CD4-positive, alpha-beta T cell treated with Interleukin-2 at 100 ng/mL for 4 hours (primary cell): ENCODE data around the gene TPTE.
"Not testable (repeated sequence)": the region's sequence is repeated elsewhere in the genome, so short reads cannot be mapped to it uniquely, and the experiment has no call there.

Source experiments
- DNase-seq: peaks from one replicate; pipeline ENCODE4 v3.0.0-alpha.2; 2020; ENCODE audit warnings: low spot score

Gene TPTE

DNA sequence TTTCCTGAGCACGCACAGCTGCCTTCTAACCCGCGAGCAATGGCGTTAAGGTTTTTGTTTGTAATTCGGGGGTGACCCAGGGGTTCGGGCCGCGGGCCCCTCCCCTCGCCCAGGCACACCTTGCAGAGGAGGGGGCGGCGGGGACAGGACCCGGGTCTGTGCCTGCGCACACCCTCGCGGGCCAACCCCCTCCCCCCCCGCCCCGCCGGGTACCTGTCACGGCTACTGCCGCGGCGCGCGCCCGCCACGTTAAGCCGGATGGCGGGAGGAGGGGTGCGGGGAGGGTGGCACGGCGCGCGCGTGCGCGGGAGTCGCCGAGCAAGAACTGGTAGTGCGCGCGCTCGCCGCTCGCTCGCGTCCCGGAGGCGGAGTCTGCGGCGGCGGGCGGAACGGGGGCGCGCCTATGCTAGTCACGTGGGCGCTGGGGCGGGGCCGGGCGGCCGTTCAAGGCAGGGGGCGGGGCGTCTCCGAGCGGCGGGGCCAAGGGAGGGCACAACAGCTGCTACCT, at the start of gene TPTE:
TSS of gene TPTE (plus strand) at position 493 of the 508 bp plus-strand sequence. CDS start 17,141 bp downstream, outside the sequence.
- no peak for DNase-seq

DNA sequence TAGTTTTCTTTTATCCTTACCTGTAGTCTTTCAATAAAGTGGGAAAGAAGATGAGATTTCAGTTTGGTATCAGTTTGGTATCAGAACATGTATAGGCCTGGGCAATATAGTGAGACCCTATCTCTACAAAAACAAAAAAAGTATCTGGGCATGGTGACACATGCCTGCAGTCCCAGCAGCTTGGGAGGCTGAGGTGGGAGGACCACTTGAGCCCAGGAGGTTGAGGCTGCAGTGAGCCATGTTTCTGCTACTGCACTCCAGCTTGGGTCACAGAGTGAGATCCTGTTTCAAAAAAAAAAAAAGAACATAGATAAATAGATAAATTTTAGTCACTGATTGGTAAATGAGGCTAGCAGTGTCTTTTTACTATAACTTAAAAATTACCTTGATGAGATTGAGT, 49.4 kb upstream of the TPTE start:
- not testable (repeated sequence) for DNase-seq

DNA sequence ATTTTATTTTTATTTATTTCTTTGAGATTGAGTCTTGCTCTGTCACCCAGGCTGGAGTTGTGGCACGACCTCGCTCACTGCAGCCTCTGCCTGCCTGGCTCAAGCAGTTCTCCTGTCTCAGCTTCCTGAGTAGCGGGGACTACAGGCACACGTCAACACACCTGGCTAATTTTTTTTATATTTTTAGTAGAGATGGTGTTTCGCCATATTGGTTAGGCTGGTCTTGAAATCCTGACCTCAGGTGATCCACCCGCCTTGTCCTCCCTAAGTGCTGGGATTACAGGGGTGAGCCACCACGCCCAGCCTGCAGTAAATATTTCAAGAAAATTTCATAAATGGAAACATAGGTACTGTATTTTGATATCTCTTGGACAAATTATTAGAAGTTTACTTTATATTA, 43.6 kb upstream of the TPTE start:
- DNase-seq: not testable (repeated sequence)

DNA sequence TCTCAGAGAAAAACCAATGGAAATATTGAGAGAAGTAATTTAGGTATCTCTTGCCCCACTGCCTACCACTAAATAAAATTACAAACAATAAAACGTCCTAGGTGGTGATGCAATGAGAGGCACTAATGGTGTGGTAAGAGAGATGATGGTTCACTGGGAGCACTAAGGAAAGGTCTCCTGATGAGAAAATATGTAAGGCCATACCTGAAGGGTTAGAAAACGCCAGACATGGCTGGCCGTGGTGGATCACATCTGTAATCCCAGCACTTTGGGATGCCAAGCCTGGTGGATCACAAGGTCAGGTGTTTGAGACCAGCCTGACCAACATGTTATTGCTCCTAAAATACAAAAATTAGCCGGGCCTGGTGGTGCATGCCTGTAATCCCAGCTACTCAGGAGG, 41.5 kb upstream of the TPTE start:
- DNase-seq: not testable (repeated sequence)

DNA sequence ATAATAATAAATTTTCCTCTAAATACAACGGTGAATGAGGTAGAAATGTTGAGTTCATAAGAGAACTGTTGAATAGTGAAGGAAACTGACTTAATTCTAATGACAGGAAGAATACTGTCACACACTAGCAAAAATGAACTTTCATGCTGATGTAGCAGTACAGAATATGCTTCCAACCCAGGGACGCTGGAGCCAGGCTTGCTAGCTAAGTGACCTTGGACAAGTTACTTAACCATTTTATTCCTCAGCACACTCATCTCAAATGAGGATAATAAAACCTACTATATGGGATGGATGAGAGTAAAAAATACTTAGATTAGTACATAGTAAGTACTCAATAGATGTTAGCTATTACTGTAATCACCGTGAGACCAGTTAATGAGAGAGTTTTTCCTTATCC, 36.5 kb upstream of the TPTE start:
- not testable (repeated sequence) for DNase-seq

DNA sequence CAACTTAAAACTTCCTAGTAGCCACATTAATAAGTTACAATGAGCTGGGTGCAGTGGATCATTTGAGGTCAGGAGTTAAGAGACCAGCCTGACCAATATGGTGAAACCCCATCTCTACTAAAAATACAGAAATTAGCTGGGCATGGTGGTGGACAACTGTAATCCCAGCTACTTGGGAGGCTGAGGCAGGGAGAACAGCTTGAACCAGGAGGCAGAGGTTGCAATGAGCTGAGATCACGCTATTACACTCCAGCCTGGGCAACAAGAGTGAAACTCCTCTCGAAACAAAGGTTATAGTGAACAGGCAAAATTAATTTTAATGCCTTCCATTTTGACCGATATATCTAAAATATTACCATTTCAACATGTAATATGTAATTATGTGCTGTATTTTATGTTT, 30.9 kb upstream of the TPTE start:
- DNase-seq: not testable (repeated sequence)

DNA sequence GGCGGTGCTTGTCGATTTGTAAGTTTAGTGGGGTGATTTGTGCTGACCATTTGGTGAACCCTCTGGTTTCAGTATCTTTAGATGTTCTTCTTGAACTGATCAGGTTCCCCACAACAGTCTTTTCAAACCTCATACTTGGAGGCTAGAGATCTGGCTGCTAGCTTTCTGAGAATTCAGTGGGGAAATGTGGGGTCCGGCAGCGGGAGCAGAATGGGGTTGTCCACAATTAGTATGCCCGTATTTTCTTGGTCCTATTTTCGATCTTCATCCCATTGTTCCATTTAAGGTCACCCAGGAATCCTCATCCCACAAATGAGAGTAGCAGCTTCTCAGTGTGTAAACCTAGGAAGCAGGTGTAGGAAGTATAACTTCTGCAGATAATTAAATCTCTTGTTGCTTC, 10.3 kb upstream of the TPTE start:
- DNase-seq: no peak

DNA sequence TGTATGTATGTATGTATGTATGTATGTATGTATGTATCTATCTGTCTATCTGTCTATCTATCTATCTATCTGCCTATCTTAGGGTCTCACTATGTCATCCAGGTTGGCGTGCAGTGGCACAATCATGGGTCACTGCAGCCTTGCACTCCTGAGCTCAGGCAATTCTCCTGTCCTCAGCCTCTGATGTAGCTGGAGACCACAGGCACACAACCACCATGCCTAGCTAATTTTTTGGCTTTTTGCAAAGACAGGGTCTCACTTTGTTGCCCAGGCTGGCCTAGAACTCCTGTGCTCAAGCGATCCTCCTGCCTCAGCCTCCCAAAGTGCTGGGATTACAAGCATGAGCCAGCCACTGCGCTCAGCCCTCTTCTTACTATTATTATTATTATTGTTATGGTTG, 4.5 kb upstream of the TPTE start:
- not testable (repeated sequence) for DNase-seq

DNA sequence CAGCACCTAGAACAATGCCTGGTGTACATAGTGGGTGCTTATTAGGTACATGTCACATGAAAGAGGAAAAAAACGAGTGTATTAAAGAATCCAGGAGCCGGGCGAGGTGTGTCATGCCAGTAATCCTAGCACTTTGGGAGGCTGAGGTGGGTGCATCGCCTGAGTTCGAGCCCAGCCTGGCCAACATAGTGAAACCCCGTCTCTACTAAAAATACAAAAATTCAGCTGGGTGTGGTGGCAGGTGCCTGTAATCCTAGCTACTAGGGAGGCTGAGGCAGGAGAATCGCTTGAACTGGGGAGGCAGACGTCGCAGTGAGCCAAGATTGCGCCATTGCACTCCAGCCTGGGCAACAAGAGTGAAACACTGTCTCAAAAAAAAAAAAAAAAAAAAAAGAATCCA, 3.5 kb upstream of the TPTE start:
- not testable (repeated sequence) for DNase-seq

DNA sequence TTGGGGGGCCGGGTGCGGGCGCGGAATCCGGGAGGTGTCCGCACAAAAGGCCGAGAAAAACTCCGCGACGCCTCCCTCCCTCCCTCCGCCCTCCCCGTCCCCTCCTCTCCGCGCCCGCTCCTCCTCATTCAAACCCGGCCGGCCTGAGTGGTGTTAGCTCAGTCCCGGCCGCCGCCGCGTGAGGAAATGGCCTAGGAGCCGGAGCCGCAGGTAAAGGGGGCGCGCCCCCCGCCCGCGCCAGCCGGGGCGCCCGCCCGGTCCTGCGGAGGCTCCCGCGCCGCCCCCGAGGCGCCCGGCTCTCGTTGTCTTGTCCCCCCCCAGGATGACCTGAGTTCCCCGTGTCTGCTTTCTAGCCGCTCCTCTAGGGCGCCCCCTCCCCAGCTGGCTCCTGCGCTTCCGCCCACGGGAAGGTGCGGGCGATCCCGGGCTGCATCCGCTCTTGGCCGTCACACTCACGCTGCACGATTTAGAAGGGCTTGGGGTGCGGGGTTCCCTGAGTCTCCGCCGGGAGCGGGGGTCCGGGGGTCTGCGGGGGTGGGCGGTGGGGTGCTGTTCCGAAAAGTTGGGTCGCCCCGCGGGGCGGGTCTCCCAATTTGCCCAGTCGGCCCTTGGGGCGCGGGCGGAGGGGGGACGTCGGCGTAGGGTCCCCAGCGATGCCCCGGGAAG, 585 bp downstream of the TPTE start:
- not testable (repeated sequence) for DNase-seq

DNA sequence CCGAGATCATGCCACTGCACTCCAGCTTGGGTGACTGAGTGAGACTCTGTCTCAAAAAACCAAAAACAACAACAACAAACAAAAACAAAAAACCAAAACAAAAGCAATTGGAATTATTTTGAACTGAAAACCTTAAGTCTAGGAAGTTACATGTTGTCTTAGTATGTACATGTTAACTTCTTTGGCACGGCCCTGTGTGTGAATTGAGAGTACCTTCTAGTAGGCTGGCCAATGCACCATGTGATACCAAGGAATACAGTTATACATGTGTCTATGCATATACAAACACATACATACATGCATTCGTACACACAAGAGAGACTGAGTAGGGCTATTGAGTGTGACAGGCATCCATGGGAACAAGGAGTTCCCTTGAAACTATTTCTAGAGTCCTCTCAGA, 18.6 kb downstream of the TPTE start:
- no peak for DNase-seq

DNA sequence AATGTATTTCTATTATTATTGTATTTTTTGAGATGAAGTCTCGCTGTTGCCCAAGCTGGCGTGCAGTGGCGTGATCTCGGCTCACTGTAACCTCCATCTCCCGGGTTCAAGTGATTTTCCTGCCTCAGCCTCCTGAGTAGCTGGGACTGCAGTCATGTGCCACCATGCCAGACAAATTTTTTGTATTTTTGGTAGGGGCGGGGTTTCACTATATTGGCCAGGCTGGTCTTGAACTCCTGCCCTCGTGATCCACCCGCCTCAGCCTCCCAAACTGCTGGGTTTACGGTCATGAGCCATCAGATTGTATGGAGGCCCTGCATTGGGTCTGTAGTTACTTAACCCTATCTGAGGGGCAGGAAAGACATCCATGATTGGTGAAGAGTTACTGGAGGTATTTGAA, 23.0 kb downstream of the TPTE start:
- not testable (repeated sequence) for DNase-seq

DNA sequence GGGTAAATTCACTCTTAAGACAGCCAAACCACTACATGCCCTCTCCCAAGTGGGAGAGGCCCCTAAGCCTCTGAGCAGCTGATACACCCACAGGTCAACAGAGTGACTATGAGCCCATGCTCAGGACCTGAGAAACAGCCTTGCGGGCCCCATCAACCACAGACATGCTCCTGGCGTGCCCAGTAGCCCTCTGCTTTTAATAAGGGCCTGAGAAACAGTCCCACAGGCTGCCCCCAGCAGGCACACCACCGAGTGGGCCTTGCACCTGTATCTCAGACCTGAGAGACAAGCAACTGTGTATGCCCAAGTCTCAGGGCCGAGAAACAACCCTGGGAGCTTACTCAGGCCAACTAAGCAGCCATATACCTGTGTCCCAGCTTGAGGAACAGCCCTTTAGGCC, 26.5 kb downstream of the TPTE start:
- DNase-seq: not testable (repeated sequence)

DNA sequence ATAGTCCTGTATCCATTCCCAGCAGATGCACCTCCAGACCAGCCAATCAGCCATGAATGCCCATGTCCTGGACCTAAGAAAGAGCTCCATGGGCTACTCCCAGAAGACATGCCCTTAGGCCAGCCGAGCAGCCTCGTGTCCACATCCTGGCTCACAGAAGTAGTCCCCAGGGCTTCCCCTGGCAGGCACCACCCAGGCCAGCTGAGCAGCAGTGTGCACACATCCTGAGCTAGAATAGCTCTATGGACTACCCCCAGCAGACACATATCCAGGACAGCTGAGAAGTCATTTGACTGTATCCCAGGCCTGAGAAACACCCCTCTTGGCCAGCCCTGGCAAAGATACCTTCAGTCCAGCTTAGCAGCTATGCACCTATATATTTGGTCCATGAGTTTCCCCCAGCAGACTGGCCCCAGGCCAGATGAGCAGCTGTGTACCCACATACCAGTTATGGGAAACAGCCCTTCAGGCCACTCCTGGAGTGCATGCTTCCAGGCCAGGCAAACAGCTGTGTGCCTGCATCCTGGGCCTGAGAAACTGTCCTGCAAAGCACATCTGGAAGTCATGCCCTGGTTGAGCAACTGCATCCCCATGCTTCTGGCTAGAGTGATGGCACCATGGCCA, 27.1 kb downstream of the TPTE start:
- DNase-seq: not testable (repeated sequence)

DNA sequence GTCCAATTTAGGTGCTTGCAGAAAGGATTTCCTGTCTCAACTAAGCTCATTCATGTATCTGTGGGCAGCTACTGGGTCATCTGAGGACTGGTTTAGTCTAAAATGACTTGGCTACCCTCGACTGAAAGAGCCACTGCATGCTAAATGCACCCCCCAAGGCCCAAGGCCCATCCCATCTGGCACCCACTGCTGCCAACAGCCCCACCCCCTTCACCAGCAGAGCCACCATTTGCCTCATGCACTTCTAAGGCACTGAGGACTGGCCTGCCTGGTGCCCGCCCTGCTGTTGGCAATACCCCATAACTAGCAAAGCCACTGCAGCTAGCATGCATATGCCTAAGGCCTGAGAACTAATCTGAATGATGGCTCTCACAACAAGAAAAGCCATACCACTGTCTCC, 49.4 kb downstream of the TPTE start:
- DNase-seq: not testable (repeated sequence)

DNA sequence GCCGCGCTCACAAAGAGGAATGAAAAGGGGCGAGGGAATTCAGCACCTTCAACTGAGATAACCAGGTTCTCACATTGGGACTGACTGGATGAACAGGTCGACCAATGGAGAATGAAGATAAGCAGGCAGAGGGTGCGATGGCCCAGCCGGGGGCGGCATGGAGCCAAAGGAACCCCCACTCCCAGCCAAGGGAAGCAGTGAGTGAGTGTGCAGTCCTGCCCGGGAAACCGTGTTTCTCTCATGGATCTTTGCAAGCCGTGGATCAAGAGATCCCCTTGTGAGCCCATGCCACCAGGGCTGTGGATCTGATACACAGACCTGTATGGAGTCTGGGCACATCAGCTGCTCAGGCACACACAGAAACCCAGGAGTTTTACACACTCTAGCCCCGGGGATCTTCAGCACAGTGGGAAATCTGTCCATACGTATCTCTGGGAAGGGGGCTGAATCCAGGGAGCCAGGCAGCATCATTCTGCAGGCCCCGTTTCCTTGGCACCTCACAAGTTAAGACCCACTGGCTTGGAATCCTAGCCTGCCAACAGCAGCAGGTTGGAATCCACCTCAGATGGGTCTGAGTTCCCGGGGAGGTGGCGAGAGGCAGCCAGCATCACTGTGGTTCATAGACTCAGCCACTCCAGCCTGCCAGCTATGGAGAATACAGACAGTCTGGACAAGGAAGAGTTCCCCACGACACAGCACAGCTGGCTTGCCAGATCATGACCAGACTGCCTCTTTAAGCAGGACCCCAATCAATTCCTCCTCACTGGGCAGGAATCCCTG, 53.3 kb downstream of the TPTE start:
- DNase-seq: not testable (repeated sequence)

DNA sequence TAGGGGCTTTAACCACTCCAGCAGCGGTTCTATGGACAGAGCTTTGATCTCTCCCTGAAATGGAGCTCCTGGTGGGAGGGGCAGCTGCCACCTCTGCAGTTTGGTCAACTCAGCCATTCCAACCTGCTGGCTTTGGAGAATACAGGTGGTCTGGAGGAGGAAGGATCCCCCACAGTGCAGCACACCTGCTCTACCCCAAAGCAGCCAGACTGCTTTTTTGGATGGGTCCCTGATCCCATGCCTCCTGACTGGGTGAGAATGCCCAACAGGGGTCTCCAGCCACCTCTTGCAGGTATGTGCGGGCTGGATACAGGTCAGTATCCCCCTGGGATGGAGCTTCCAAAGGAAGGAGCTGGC, 53.9 kb downstream of the TPTE start:
- DNase-seq: no peak

DNA sequence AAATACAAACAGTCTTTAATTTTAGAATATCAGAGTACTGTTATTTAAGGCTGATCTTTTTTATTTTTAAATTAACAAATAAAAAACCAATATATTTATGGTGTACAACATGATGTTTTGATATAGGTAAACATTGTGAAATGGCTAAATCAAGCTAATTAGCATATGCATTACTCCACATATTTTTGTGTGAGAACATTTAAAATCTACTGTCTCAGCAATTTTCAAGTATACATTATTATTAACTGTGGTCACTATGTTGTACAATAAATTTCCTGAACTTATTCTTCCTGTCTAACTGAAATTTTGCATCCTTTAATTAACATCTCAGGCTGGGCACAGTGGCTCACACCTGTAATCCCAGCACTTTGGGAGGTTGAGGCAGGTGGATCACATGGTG, 57.5 kb downstream of the TPTE start:
- DNase-seq: not testable (repeated sequence)

DNA sequence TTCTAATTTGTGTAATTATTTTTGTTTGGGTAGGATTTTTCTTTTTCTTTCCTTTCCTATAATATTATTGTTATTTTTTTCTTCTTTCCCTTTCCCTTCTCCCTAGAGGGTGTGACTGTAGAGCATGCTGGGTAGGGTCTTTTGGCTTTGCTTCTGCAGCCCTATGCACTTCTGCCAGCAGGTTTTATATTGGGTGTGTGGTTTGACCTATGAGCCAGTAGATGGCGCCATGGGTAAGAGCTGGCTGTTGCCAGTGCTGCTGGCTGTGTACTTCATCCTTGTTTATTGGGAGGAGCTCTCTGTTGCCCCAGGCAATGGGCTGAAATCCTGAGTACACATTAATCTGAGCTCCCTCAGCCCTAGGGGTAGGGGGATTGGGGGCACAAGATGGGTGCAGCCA, 67.7 kb downstream of the TPTE start:
- not testable (repeated sequence) for DNase-seq

DNA sequence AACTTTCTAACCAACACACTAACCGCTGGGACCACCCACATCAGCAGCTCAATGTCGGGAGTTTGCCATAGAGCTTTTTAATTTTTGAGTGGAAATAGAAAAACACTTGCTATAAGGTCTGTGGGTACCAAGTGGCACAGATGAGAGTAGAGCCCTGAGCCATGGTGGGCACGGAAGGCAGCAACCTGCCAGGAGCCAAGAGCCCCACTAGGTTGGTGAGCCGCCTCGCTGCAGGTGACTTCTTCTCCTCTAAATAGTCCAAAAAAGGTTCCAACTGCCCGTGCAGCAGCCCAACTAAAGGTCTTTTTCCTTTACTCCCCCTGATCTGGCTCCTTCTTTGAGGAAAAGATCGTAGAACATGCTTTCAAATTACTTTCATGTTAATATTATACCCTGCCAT, 85.7 kb downstream of the TPTE start:
- DNase-seq: not testable (repeated sequence)

DNA sequence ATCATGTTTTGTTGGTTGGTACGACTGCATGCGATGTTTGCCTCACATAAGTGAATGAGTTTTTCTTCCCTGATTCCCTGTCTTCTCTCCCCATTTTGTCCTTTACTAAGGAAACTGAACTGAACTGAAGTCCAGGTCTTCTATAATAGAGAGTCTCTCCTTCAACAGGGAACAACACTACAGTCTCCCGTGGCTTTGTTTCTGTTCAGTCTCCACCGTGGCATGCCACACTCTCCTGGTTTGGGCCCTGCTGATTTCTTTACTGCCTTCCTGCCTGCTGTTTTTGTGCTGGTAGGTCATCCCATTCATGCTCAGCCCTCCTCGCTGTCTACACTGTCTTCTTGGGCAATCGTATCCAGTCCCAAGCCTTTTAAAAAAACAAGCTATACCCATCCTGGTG, 92.9 kb downstream of the TPTE start:
- DNase-seq: not testable (repeated sequence)

DNA sequence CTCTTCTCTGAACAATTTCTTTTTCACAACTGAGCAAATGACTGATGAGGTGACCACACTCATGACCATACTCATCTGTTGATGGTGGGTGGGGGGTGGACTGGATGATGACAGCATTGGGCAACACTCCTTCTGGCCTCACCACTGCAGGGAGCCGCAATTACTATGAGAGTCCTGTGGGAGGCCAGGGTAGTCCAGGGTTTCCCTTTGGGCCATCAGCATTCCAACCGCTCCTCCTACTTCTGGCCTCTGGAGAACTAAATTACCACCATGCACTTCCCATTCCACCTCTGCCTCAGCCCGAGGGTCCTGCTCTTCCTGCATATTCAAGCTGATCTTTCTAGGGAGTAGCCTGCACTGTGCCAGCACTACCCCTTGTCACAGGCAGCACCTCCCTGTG, 94.7 kb downstream of the TPTE start:
- not testable (repeated sequence) for DNase-seq

DNA sequence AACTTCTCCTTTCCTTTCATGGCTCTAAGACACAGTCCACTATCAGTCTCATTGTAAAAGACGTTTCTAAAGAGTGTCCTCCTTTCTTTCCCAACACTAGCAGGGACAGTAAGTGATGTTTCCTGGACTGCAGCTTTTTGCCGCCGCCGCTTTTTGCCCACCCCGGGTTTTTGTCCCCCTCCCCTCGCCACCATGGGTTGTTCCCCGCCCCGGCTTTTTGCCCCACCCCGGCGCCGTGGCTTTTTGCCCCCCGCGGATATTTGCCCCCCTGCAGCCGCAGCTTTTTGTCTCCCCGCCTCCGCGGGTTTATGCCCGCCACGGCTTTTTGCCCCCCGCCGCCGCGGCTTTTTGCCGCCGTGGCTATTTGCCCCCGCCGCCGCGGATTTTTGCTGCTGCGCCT, 95.2 kb downstream of the TPTE start:
- no peak for DNase-seq
